H9 (cell line): ENCODE measurements around the gene HES4. TPM values are rescaled to one million over a fixed set of nuclear protein-coding genes. Genes with fewer than 3 reads are reported as not detected.

Experiments used
- DNase-seq: peaks from one replicate; pipeline ENCODE4 v3.0.0-alpha.2; 2017
- H2AFZ ChIP-seq: one replicate; pipeline ENCODE4 v1.6.1; 2013; ENCODE audit warnings: mild to moderate bottlenecking, low read length, control low read depth, moderate library complexity
- H2AK5ac ChIP-seq: 2 replicates; pipeline ENCODE4 v1.6.1; 2013; ENCODE audit warnings: low read length, control low read depth, mixed read lengths; ENCODE audit not compliant: insufficient read length
- H2BK120ac ChIP-seq: one replicate; pipeline ENCODE4 v1.6.1; 2013; ENCODE audit warnings: low read depth, mild to moderate bottlenecking, low read length, control low read depth, inconsistent platforms; ENCODE audit not compliant: poor library complexity, severe bottlenecking
- H2BK12ac ChIP-seq: 2 replicates; pipeline ENCODE4 v1.6.1; 2013; ENCODE audit warnings: low read length, control low read depth, mixed read lengths, low read depth; ENCODE audit not compliant: insufficient read length
- H2BK15ac ChIP-seq: 2 replicates; pipeline ENCODE4 v1.6.1; 2013; ENCODE audit warnings: low read depth, low read length, control low read depth
- H2BK20ac ChIP-seq: one replicate; pipeline ENCODE4 v1.6.1; 2013; ENCODE audit warnings: low read depth, mild to moderate bottlenecking, low read length, control low read depth, inconsistent platforms; ENCODE audit not compliant: poor library complexity, severe bottlenecking
- H2BK5ac ChIP-seq: 2 replicates; pipeline ENCODE4 v1.6.1; 2013; ENCODE audit warnings: low read length, control low read depth, mixed read lengths; ENCODE audit not compliant: insufficient read length
- H3K14ac ChIP-seq: 2 replicates; pipeline ENCODE4 v1.6.1; 2013; ENCODE audit warnings: low read length, control low read depth; ENCODE audit not compliant: insufficient read depth
- H3K18ac ChIP-seq: 2 replicates; pipeline ENCODE4 v1.6.1; 2013; ENCODE audit warnings: low read depth, mild to moderate bottlenecking, mixed read lengths, low read length, control low read depth; ENCODE audit not compliant: insufficient read length
- H3K23ac ChIP-seq: 2 replicates; pipeline ENCODE4 v1.6.1; 2013; ENCODE audit warnings: low read length, control low read depth, mixed read lengths, low read depth; ENCODE audit not compliant: insufficient read length
- H3K23me2 ChIP-seq: 2 replicates; pipeline ENCODE4 v1.6.1; 2013; ENCODE audit warnings: low read depth, mild to moderate bottlenecking, mixed read lengths, low read length, control low read depth; ENCODE audit not compliant: insufficient read length, poor library complexity, severe bottlenecking
- H3K27ac ChIP-seq: 2 replicates; pipeline ENCODE4 v1.5.1; 2013; ENCODE audit warnings: low read length, control low read depth, mixed read lengths, low read depth; ENCODE audit not compliant: insufficient read length
- H3K27me3 ChIP-seq: 2 replicates; pipeline ENCODE4 v1.6.1; 2013; ENCODE audit warnings: low read length, control low read depth, inconsistent platforms; ENCODE audit not compliant: insufficient read depth
- H3K4ac ChIP-seq: 2 replicates; pipeline ENCODE4 v1.6.1; 2013; ENCODE audit warnings: low read depth, mild to moderate bottlenecking, control low read depth, inconsistent platforms, low read length, moderate library complexity
- H3K4me1 ChIP-seq: 2 replicates; pipeline ENCODE4 v1.6.1; 2013; ENCODE audit warnings: low read length, control low read depth, inconsistent platforms; ENCODE audit not compliant: insufficient read depth
- H3K4me2 ChIP-seq: 2 replicates; pipeline ENCODE4 v1.6.1; 2013; ENCODE audit warnings: low read length, control low read depth, mixed read lengths; ENCODE audit not compliant: insufficient read length, insufficient read depth
- H3K56ac ChIP-seq: 2 replicates; pipeline ENCODE4 v1.6.1; 2013; ENCODE audit warnings: low read depth, mild to moderate bottlenecking, mixed read lengths, low read length, control low read depth; ENCODE audit not compliant: insufficient read length
- H3K79me1 ChIP-seq: 2 replicates; pipeline ENCODE4 v1.6.1; 2013; ENCODE audit warnings: low read depth, mild to moderate bottlenecking, moderate library complexity, low read length, control low read depth, inconsistent platforms; ENCODE audit not compliant: insufficient read depth, poor library complexity, severe bottlenecking
- H3K79me2 ChIP-seq: 2 replicates; pipeline ENCODE4 v1.6.1; 2013; ENCODE audit warnings: low read length, control low read depth, inconsistent platforms; ENCODE audit not compliant: insufficient read depth
- H3K9ac ChIP-seq: 2 replicates; pipeline ENCODE4 v1.6.1; 2013; ENCODE audit warnings: low read length, control low read depth, mixed read lengths; ENCODE audit not compliant: insufficient read length; ENCODE audit errors: extremely low read depth
- H3K9me3 ChIP-seq: one replicate; pipeline ENCODE4 v1.6.1; 2013; ENCODE audit warnings: low read depth, low read length, inconsistent platforms; ENCODE audit not compliant: control insufficient read depth
- H3T11ph ChIP-seq: one replicate; pipeline ENCODE4 v1.6.1; 2013; ENCODE audit warnings: mild to moderate bottlenecking, low read length, control low read depth, inconsistent platforms
- H4K20me1 ChIP-seq: one replicate; pipeline ENCODE4 v1.6.1; 2013; ENCODE audit not compliant: control insufficient read depth, insufficient read length, insufficient read depth
- H4K5ac ChIP-seq: 2 replicates; pipeline ENCODE4 v1.6.1; 2013; ENCODE audit warnings: low read depth, mild to moderate bottlenecking, mixed read lengths, low read length, control low read depth; ENCODE audit not compliant: insufficient read length
- H4K8ac ChIP-seq: replicated peaks from 2 replicates; pipeline ENCODE4 v1.6.1; 2013; ENCODE audit warnings: low read length, control low read depth, mixed read lengths, low read depth; ENCODE audit not compliant: insufficient read length
- H4K91ac ChIP-seq: 2 replicates; pipeline ENCODE4 v1.6.1; 2013; ENCODE audit warnings: low read depth, mild to moderate bottlenecking, moderate library complexity, mixed read lengths, low read length, control low read depth; ENCODE audit not compliant: insufficient read length
- H3K27ac Mint-ChIP-seq, 3 experiments: 2 replicates in 2 of 3; 3 replicates in 1 of 3; pipeline ENCODE4 v1.8.0; 2020 to 2021; ENCODE audit warnings: mixed read lengths in 3 of 3, mild to moderate bottlenecking in 1 of 3, moderate library complexity in 1 of 3
- H3K27me3 Mint-ChIP-seq: 2 replicates; pipeline ENCODE4 v1.8.0; 2021; ENCODE audit warnings: low read depth, mild to moderate bottlenecking, moderate library complexity, mixed read lengths
- H3K36me3 Mint-ChIP-seq, 3 experiments: 2 replicates in 2 of 3; 3 replicates in 1 of 3; pipeline ENCODE4 v1.8.0; 2020 to 2021; ENCODE audit warnings: low read depth in 3 of 3, mixed read lengths in 3 of 3; ENCODE audit not compliant: insufficient read depth in 1 of 3
- H3K4me1 Mint-ChIP-seq, 2 experiments: 2 replicates each; pipeline ENCODE4 v1.8.0; 2020; ENCODE audit warnings: mixed read lengths in 2 of 2
- H3K4me3 Mint-ChIP-seq, 2 experiments: 2 replicates in 1 of 2; 3 replicates in 1 of 2; pipeline ENCODE4 v1.8.0; 2020 to 2021; ENCODE audit warnings: mild to moderate bottlenecking in 2 of 2, mixed read lengths in 2 of 2, moderate library complexity in 1 of 2
- H3K9me3 Mint-ChIP-seq, 2 experiments: 2 replicates in 1 of 2; 3 replicates in 1 of 2; pipeline ENCODE4 v1.8.0; 2020; ENCODE audit warnings: mild to moderate bottlenecking in 2 of 2, mixed read lengths in 2 of 2, moderate library complexity in 1 of 2
- WGBS: extraction: QIAGEN DNeasy Blood & Tissue Kit; methylation state at CpG from one replicate; pipeline ENCODE4 v1.1.7; 2013; ENCODE audit warnings: missing lambda C conversion rate, low lambda C conversion rate, mixed read lengths; ENCODE audit not compliant: insufficient read length; ENCODE audit errors: extremely low coverage; 5-methylcytosine and 5-hydroxymethylcytosine counted together
- total RNA-seq: library from RNA; stranded (reverse); gene quantifications from 2 replicates; pipeline ENCODE4 v1.2.1, GENCODE V29; 2021
- TF ChIP-seq, protein P1 (sequence below): fragments of 200-600 bp; sonication (generic); conservative IDR thresholded peaks from 3 replicates; pipeline ENCODE4 v1.8.0; 2021; ENCODE audit warnings: antibody characterized with exemption, mild to moderate bottlenecking

HES4 gene
- total RNA-seq, 1 experiment from 2014 or later: 4.0 TPM

DNA sequence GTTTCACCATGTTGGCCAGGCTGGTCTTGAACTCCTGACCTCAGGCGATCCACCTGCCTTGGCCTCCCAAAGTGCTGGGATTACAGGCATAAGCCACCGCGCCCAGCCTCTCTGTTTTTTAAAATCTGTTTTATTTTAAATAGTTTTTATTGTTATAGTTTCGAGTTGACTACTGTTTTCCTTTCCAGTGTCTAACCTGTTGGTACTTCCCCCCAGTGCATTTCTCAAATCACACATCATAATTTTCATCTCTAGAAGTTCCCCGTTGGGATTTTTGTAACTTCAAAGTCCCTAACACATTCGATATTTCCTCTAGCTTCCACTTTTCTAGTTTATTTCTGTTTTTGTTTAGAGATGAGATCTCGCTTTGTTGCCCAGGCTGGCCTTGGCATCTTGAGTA, 7.5 kb downstream of the HES4 start:
- peaks cover 8% of the 10 kb centered on the region; the same call in 1 of the 2 replicates for H3K27me3 ChIP-seq
- no peak overlapping the region for H3K23ac ChIP-seq
- no peak overlapping the region for H3K18ac ChIP-seq
- no peaks in the 10 kb centered on the region for H4K20me1 ChIP-seq
- TF ChIP-seq, protein P1, sequence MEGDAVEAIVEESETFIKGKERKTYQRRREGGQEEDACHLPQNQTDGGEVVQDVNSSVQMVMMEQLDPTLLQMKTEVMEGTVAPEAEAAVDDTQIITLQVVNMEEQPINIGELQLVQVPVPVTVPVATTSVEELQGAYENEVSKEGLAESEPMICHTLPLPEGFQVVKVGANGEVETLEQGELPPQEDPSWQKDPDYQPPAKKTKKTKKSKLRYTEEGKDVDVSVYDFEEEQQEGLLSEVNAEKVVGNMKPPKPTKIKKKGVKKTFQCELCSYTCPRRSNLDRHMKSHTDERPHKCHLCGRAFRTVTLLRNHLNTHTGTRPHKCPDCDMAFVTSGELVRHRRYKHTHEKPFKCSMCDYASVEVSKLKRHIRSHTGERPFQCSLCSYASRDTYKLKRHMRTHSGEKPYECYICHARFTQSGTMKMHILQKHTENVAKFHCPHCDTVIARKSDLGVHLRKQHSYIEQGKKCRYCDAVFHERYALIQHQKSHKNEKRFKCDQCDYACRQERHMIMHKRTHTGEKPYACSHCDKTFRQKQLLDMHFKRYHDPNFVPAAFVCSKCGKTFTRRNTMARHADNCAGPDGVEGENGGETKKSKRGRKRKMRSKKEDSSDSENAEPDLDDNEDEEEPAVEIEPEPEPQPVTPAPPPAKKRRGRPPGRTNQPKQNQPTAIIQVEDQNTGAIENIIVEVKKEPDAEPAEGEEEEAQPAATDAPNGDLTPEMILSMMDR: no peak
- H3K56ac ChIP-seq: no peak overlapping the region
- no peak overlapping the region for H2BK15ac ChIP-seq
- H4K91ac ChIP-seq: no peak overlapping the region
- no peak overlapping the region for H4K5ac ChIP-seq
- H4K8ac ChIP-seq: no peak overlapping the region
- H3K4me3 Mint-ChIP-seq: no peak overlapping the region
- H3K4me1 Mint-ChIP-seq: peaks cover 3 to 10% of the 10 kb centered on the region in 2 experiments
- no peak overlapping the region for H2BK12ac ChIP-seq
- H2BK20ac ChIP-seq: no peak overlapping the region
- no peaks in the 10 kb centered on the region for H3K9me3 ChIP-seq
- H3K4me2 ChIP-seq: no peak overlapping the region
- no peak overlapping the region for H2BK120ac ChIP-seq
- peaks cover 21 to 23% of the 10 kb centered on the region in 2 experiments for H3K9me3 Mint-ChIP-seq
- WGBS: no CpG with 5 or more reads among the region's 7 CpGs
- peaks cover 96% of the 10 kb centered on the region for H3K27me3 Mint-ChIP-seq
- no peak overlapping the region for H3K14ac ChIP-seq
- H3K36me3 Mint-ChIP-seq: peaks cover 0 to 4% (median 3%) of the 10 kb centered on the region in 3 experiments; a peak in 3 of 7 replicates
- DNase-seq: no peak
- H2AK5ac ChIP-seq: no peak overlapping the region
- no peak overlapping the region for H3K27ac Mint-ChIP-seq
- no peaks in the 10 kb centered on the region for H3K23me2 ChIP-seq
- no peaks in the 10 kb centered on the region for H3K79me1 ChIP-seq
- H3K79me2 ChIP-seq: no peaks in the 10 kb centered on the region
- no peak overlapping the region for H2BK5ac ChIP-seq
- H3T11ph ChIP-seq: no peak overlapping the region
- no peak overlapping the region for H3K4ac ChIP-seq
- no peak overlapping the region for H3K9ac ChIP-seq
- H2AFZ ChIP-seq: no peak overlapping the region
- H3K27ac ChIP-seq: no peak overlapping the region
- H3K4me1 ChIP-seq: 0 out of 2 replicates have a peak, but pooled peaks cover 1% of the 10 kb centered on the region
